ENCODE results near the gene KLHDC7B. TPM values are rescaled to one million over a fixed set of nuclear protein-coding genes. Genes with fewer than 3 reads are reported as not detected.
A peak's percentile ranks its signal among the peaks of the same experiment; 100 is the strongest.

Gene KLHDC7B
- total and polyA plus RNA-seq, 10 of the 15 experiments (the other 5 are each of a cell fraction or from before 2014, with no cell fraction given) = 0.05 to 2.2 (median 0.93) TPM; not detected in 2

GRCh38 chr22:50562523-50563412 lies 17.1 kb downstream of the KLHDC7B start, which contains the start of gene SYCE3 (continued):
- TF ChIP-seq, protein P1, sequence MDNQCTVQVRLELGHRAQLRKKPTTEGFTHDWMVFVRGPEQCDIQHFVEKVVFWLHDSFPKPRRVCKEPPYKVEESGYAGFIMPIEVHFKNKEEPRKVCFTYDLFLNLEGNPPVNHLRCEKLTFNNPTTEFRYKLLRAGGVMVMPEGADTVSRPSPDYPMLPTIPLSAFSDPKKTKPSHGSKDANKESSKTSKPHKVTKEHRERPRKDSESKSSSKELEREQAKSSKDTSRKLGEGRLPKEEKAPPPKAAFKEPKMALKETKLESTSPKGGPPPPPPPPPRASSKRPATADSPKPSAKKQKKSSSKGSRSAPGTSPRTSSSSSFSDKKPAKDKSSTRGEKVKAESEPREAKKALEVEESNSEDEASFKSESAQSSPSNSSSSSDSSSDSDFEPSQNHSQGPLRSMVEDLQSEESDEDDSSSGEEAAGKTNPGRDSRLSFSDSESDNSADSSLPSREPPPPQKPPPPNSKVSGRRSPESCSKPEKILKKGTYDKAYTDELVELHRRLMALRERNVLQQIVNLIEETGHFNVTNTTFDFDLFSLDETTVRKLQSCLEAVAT (IDR thresholded peaks at IDR 0.05) = 0 out of 2 replicates have a peak, but pooled peaks have one; percentile 40
- peak; percentile 50; the same call in 1 of the 2 replicates for TF ChIP-seq TCF3 (IDR thresholded peaks at IDR 0.05; ENCODE audit: borderline replicate concordance, insufficient read depth, low read depth, low read length)
- TF ChIP-seq SMC3 (IDR thresholded peaks at IDR 0.05; ENCODE audit: borderline replicate concordance, low read length) = peak; percentile 45; the same call in 1 of the 2 replicates
- no peak for TF ChIP-seq TCF7 (IDR thresholded peaks at IDR 0.05; ENCODE audit: borderline replicate concordance)
- peak; percentile 92 to 94 (median 92) for TF ChIP-seq CTCF (IDR thresholded peaks at IDR 0.05 in 2 of 3, conservative IDR thresholded peaks at IDR 0.05 in 1 of 3; ENCODE audit: control insufficient read depth in 2 of 3, extremely low read depth in 1 of 3, insufficient read depth in 1 of 3, low read depth in 3 of 3, low read length in 3 of 3)
- TF ChIP-seq TAF1 (IDR thresholded peaks at IDR 0.05; ENCODE audit: borderline replicate concordance, low read depth, low read length) = peak; percentile 52; the same call in 1 of the 2 replicates
- TF ChIP-seq POLR2AphosphoS5 (IDR thresholded peaks at IDR 0.05; ENCODE audit: low read length) = peak; percentile 54; the same call in 1 of the 2 replicates
- 0 out of 2 replicates have a peak, but pooled peaks have one; percentile 6 for TF ChIP-seq TBL1XR1 (IDR thresholded peaks at IDR 0.05; ENCODE audit: low read depth, low read length)
- TF ChIP-seq NBN (IDR thresholded peaks at IDR 0.05) = peak; percentile 46; the same call in 1 of the 2 replicates
- TF ChIP-seq, protein P2, sequence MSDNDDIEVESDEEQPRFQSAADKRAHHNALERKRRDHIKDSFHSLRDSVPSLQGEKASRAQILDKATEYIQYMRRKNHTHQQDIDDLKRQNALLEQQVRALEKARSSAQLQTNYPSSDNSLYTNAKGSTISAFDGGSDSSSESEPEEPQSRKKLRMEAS (IDR thresholded peaks at IDR 0.05; ENCODE audit: low read depth, low read length) = 0 out of 2 replicates have a peak, but pooled peaks have one; percentile 15
- peak; percentile 40; the same call in 1 of the 2 replicates for TF ChIP-seq NR2C1 (IDR thresholded peaks at IDR 0.05)
- TF ChIP-seq, protein P3, sequence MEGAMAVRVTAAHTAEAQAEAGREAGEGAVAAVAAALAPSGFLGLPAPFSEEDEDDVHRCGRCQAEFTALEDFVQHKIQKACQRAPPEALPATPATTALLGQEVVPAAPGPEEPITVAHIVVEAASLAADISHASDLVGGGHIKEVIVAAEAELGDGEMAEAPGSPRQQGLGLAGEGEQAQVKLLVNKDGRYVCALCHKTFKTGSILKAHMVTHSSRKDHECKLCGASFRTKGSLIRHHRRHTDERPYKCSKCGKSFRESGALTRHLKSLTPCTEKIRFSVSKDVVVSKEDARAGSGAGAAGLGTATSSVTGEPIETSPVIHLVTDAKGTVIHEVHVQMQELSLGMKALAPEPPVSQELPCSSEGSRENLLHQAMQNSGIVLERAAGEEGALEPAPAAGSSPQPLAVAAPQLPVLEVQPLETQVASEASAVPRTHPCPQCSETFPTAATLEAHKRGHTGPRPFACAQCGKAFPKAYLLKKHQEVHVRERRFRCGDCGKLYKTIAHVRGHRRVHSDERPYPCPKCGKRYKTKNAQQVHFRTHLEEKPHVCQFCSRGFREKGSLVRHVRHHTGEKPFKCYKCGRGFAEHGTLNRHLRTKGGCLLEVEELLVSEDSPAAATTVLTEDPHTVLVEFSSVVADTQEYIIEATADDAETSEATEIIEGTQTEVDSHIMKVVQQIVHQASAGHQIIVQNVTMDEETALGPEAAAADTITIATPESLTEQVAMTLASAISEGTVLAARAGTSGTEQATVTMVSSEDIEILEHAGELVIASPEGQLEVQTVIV (IDR thresholded peaks at IDR 0.05; ENCODE audit: borderline replicate concordance, partially characterized antibody) = no peak
- TF ChIP-seq RELB (IDR thresholded peaks at IDR 0.05; ENCODE audit: low read depth) = 0 out of 2 replicates have a peak, but pooled peaks have one; percentile 39
- TF ChIP-seq RAD21 (IDR thresholded peaks at IDR 0.05; ENCODE audit: insufficient read depth, low read depth, low read length) = peak; percentile 70
- peak; percentile 85; the same call in 1 of the 2 replicates for TF ChIP-seq RB1 (IDR thresholded peaks at IDR 0.05; ENCODE audit: borderline replicate concordance)
- TF ChIP-seq HCFC1 (IDR thresholded peaks at IDR 0.05; ENCODE audit: low read length) = peak; percentile 33
- TF ChIP-seq YBX1 (IDR thresholded peaks at IDR 0.05) = no peak
- TF ChIP-seq SMARCA5 (IDR thresholded peaks at IDR 0.05) = peak; percentile 71; the same call in 1 of the 2 replicates
- peak; percentile 66 for TF ChIP-seq POLR2A (IDR thresholded peaks at IDR 0.05; ENCODE audit: low read depth, low read length)
- peak; percentile 59; the same call in 1 of the 2 replicates for TF ChIP-seq CHD2 (IDR thresholded peaks at IDR 0.05; ENCODE audit: borderline replicate concordance, low read depth, low read length)
- peak; percentile 87 for TF ChIP-seq NR2F1 (conservative IDR thresholded peaks at IDR 0.05)
- TF ChIP-seq MYC (IDR thresholded peaks at IDR 0.05; ENCODE audit: insufficient read depth, insufficient read length, insufficient replicate concordance, low read length, severe bottlenecking) = peak; percentile 48

Measured in GM12878 (cell line).